NCI-H226 (cell line): ENCODE measurements around the gene PKN1.

ENCODE experiments used
- DNase-seq: peaks from one replicate; pipeline ENCODE4 v3.0.0-alpha.2; 2015

The PKN1 gene

GRCh38 chr19:14516746-14517438 lies 83.8 kb downstream of the PKN1 start:
- DNase-seq, result no peak

- DNase-seq, result no peak
Observed at GRCh38 chr19:14517446-14517839, 84.3 kb downstream of the PKN1 start.

GRCh38 chr19:14517840-14518505 lies 84.9 kb downstream of the PKN1 start, which contains the start of gene DNAJB1:
Gene DNAJB1, minus strand, starts transcription at chr19:14518397. Its CDS starts 48 bp downstream, at chr19:14518349.
- peak; percentile 85 for DNase-seq

- DNase-seq, result no peak
Observed at GRCh38 chr19:14519245-14519859, 86.2 kb downstream of the PKN1 start.

GRCh38 chr19:14519860-14520407 lies 86.8 kb downstream of the PKN1 start:
- DNase-seq, result peak; percentile 60

GRCh38 chr19:14520543-14520942 lies 87.4 kb downstream of the PKN1 start:
- no peak for DNase-seq
